Stimulated activated naive CD8-positive, alpha-beta T cell treated with anti-CD3 and anti-CD28 coated beads, Interleukin-15, amount 100 ng/mL, for 72 hours (primary cell): Measurements from ENCODE around the gene METTL18.

Experiments used
- ATAC-seq: fragments of 150-1000 bp; cut with Tn5 transposase; 2 replicates; pipeline ENCODE4 v1.10.0; 2021; ENCODE audit warnings: mild to moderate bottlenecking, moderate library complexity
- DNase-seq, 2 donors: peaks; one replicate each; pipeline ENCODE4 v3.0.0; 2021 to 2022
- H3K27ac Mint-ChIP-seq, 2 donors: one replicate each; pipeline ENCODE4 v1.8.0; 2022; ENCODE audit warnings: mild to moderate bottlenecking in 2 of 2, mixed read lengths in 2 of 2, moderate library complexity in 2 of 2
- H3K27me3 Mint-ChIP-seq: one replicate; pipeline ENCODE4 v1.8.0; 2022; ENCODE audit warnings: mixed read lengths
- H3K4me1 Mint-ChIP-seq: one replicate; pipeline ENCODE4 v1.8.0; 2022; ENCODE audit warnings: mild to moderate bottlenecking, mixed read lengths
- H3K4me3 Mint-ChIP-seq, 2 donors: one replicate each; pipeline ENCODE4 v1.8.0; 2022; ENCODE audit warnings: mild to moderate bottlenecking in 2 of 2, mixed read lengths in 2 of 2, moderate library complexity in 1 of 2
- H3K9me3 Mint-ChIP-seq, 2 donors: one replicate each; pipeline ENCODE4 v1.8.0; 2022; ENCODE audit warnings: mixed read lengths in 2 of 2

METTL18 gene

DNA sequence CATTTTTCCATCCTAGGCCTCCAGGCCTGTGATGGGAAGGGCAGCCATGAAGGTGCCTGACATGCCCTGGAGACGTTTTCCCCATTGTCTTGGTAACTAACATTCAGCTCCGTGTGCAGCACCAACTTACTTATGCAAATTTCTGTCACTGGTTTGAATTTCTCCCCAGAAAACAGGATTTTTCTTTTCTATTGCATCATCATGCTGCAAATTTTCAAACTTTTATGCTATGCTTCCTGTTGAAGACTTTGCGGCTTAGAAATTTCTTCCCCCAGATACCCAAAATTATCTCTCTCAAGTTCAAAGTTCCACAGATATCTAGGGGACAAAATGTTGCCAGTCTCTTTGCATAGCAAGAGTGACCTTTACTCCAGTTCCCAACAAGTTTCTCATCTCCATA is 35.7 kb downstream of the METTL18 start:
- no peak for DNase-seq
- no peak overlapping the region for H3K4me3 Mint-ChIP-seq
- H3K9me3 Mint-ChIP-seq, result peaks cover 0 to 4% of the 10 kb centered on the region in 2 donors
- H3K27me3 Mint-ChIP-seq, result no peaks in the 10 kb centered on the region
- H3K4me1 Mint-ChIP-seq, result no peaks in the 10 kb centered on the region
- no peak overlapping the region for H3K27ac Mint-ChIP-seq
- ATAC-seq, result no peak

DNA sequence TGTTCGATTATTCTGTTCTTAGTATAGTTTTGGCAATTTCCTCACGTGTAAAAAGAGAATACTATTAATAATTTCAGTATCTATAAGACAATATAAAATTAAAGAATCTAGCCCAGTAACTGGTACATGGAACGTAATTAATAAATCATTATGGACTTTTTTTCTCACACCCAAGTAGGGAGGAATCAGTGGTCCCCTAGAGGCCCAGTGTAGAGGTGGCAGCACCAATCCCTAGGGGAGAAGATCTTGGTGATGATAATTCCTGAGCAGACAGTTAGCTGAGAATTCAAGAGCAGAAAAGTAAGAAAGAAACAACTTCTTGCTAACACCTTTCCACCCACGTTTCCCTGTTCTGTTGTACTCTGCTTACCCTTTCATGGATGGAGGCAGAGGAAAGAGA is 41.2 kb downstream of the METTL18 start:
- H3K27ac Mint-ChIP-seq, result no peak overlapping the region
- ATAC-seq (no peak), DNase-seq (no peak)
- no peaks in the 10 kb centered on the region for H3K27me3 Mint-ChIP-seq
- no peak overlapping the region for H3K4me3 Mint-ChIP-seq
- no peaks in the 10 kb centered on the region for H3K9me3 Mint-ChIP-seq
- no peaks in the 10 kb centered on the region for H3K4me1 Mint-ChIP-seq

DNA sequence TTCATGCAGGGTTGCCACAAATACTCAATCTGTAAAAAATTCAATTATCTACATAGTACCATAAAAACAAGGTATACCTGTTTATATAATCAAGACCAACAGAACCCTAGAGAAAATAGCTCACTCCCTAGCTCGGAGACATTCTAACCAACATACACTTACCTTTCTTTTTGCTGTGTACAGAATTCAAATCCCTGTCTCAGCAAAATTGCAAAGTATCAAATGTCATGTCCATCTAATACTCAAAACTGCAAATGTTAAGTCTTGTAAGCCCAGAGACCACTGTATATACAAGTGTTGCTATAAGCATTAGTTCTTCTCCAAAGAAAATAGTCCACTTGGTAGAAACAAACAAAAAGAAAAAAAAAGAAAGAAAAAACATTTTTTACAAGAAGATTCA is 44.7 kb downstream of the METTL18 start:
- Mint-ChIP-seq H3K4me1 (no peaks in the 10 kb centered on the region), H3K4me3 (no peak overlapping the region), H3K27me3 (no peaks in the 10 kb centered on the region), H3K27ac (no peak overlapping the region), H3K9me3 (no peaks in the 10 kb centered on the region)
- no peak for DNase-seq
- no peak for ATAC-seq

DNA sequence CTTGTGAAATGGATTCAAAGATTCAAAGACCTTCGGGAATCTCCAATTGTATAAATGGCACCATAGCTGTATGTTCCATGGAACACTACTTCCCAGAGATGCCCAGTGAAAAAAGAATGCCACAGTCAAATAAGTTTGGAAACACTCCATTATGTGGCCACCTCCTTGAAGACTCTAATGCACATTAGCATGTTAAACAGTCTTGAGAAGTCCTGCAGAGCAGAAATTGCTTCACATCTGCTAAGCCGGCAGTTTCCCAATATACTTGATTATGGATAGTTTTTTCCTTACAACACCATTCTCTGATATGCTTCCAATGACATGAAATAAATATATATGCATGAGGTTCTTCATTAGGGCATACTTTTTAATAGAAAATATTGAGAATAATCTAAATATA is 48.2 kb downstream of the METTL18 start:
- no peak overlapping the region for H3K4me3 Mint-ChIP-seq
- DNase-seq (no peak), ATAC-seq (no peak)
- no peaks in the 10 kb centered on the region for H3K4me1 Mint-ChIP-seq
- peaks cover 6 to 8% of the 10 kb centered on the region in 2 donors for H3K9me3 Mint-ChIP-seq
- no peak overlapping the region for H3K27ac Mint-ChIP-seq
- H3K27me3 Mint-ChIP-seq, result no peaks in the 10 kb centered on the region

DNA sequence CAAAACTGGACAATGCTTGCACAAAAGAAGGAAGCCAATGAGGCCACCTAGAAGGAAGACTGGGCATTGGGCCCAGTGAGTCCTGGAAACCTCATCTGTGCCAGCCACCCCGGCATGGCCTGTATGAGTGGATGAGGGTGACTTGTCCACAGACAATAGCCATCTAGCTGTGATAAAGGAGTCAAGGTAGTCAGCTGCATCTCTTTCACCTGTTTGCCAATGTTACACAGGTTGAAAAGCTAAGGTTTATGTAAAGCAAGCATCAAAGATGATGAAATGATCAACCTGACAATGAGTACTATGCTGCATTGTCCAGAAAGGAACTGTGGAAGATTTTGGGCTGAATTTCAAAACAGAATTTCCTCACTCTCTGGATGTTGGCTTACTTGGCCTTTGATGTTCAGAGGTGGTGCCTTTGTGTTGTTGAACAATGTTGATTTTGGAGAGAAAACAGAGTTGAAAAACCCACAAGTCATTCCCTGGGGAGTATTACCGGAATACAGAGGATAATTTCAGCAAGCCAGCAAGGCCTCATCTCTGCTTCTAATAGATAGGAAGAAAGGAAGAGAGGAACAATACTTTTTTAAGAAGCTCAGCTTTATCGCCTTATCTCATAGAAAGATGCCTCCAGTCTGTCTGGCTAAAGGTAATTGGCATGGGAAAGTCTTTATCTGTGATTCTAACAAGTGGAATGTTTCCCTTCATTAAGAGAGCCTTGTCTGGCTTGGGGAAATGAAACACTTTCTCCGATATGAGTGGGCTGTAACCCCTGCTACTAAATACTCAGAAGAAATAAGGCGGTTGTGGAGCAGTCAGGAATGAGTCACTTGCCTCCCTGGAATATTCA is 49.5 kb downstream of the METTL18 start:
- ATAC-seq (no peak), DNase-seq (no peak)
- H3K9me3 Mint-ChIP-seq, result peaks cover 6 to 8% of the 10 kb centered on the region in 2 donors
- no peak overlapping the region for H3K27ac Mint-ChIP-seq
- no peak overlapping the region for H3K4me3 Mint-ChIP-seq
- no peaks in the 10 kb centered on the region for H3K27me3 Mint-ChIP-seq
- no peaks in the 10 kb centered on the region for H3K4me1 Mint-ChIP-seq
